Hematopoietic multipotent progenitor cell treated with erythropoietin and hydrocortisone succinate and interleukin-3 and kit ligand, for 17 days (in vitro differentiated cells): ENCODE measurements around the gene PLD6.

Source experiments
- DNase-seq: peaks from one replicate; pipeline ENCODE4 v3.0.0-alpha.2; 2015; ENCODE audit warnings: low spot score

The PLD6 gene

DNA sequence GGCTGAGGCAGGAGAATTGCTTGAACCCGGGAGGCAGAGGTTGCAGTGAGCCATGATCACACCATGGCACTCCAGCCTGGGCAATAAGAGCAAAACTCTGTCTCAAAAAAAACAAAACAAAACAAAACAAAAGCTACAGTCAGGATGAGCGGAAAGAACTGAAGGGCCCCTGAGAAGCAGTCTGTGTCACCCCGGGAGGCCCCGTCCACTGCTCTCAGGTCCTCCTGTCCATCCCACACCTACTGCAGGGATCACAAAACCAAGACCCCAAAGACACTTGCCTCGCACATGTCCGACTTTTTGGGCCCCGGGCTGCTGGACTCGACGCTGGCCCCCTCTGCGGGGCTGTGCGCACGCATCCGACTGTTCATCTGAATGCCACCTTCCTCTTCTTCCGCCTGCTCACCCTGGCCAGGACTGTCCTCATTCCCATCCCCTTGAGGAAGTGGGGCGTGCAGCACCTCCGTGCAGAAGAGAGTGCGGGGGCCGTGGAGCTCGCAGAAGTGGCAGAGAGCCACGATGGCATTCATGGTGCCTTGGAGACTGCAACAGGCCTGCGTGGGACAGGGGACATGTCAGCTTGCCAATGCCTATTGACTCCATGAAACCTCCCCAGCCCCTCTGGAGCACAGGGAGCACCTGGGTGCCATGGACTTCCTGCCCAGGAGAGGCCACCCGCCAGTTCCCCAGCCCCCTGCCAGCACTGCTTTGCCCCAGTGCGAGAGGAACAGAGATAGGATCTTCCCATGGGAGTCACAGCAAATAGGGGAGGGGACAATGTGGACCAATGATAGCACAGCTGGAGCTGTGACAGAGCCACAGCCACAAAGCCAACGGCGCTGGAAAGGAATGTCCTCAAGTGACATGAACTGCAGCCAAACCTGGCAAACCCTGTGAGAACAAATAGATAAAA is 21.7 kb upstream of the PLD6 start:
- DNase-seq: no peak

DNA sequence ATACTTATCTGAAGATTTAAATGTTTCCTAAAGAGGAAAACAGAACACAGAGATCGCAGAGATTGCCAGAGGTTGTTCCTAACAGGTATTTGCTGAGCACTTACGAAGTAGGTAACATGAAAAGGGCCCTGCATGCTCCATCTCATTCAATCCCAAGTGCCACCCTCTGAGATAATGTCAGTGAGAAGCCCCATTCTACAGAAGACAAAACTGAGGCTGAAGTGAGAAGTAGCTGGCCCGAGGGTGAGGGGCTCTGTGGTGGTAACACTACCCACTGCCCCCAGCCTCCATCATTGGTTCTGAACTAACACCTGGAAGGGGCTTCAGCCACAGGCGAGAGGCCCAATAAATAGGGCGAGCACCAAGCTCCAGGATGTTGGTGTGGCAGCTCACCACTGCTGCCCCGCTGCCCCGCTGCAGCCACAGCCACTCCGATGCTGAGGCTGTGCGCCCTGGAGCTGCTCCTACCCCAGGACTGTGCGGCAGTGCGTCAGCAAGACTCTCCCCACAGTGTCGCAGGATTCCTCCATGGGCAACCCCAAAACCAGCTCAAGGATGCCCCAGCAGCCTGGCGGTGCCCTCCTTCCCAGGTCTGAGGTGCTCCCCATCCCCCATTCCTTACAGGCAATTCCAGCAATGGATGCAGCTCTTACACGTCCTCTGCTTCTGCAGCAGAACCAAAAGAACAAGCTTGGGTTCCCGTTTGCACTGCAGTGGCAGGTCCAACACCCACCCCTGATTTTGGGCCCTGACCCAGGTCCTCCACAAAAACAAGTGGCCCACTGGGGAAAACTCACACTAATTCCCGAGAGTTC is 20.5 kb upstream of the PLD6 start:
- DNase-seq: no peak

DNA sequence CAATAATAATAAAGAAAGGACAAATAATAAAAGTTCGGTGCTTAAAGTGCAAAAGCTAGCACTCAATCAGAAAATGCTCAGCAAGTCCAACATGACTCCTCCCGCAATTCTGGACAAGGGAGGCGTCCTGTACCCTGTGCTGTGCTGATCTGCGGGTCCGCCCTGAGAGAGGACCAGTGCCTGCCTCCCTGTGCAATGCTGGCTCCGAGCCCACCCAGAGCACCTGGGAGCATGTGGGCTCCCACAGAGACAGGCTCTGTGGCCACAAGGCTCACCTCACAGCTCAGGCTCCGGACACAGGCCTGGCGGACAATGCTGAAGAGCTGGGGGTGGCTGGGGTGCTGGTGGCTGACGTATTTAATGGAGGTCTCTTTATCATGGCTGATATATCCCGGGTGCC is 19.8 kb upstream of the PLD6 start:
- no peak for DNase-seq

DNA sequence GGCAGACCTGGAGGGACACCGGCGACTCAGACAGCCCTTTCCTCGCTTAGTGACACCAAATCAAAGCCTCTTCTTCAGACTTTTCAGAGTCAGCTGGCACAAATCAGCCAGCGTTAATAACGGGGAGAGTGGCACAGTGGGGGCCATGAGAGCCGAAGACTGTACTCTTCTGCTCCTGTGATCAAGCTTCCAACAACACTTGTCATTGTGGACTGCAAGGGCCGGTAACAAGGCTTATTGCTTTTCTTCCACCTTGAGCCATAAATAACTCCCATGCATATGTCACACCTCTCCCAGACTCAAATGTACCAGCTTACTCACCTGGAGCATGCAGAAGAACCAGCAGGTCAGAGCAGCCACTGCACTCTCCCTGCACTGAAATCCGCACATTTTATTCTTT is 18.0 kb upstream of the PLD6 start:
- no peak for DNase-seq

- no peak for DNase-seq
These were observed 17.6 kb upstream of the PLD6 start for GRCh38 chr17:17223736-17224135.

GRCh38 chr17:17221329-17221728 is 15.2 kb upstream of the PLD6 start:
- no peak for DNase-seq

DNA sequence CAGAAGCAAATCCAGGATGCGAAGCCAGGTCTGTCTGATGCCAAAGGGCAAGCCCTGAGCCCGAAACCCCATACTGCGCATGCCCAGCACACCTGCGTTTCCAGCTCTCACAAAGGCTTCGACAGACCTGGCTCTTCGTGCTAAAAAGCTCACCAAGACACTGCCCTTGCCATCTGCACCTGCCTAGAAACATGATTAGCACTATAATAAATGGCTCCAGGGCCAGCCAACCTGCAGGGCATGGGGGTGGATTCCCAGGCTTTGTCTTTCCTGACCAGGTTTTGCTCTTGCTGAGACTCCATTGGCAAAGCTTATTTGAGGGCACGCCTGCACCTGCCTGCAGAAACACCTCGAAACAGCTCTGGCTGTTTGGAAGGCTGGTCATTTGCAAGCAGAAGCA is 14.4 kb upstream of the PLD6 start:
- no peak for DNase-seq

- no peak for DNase-seq
These were observed 11.9 kb upstream of the PLD6 start for GRCh38 chr17:17217995-17218394.

DNA sequence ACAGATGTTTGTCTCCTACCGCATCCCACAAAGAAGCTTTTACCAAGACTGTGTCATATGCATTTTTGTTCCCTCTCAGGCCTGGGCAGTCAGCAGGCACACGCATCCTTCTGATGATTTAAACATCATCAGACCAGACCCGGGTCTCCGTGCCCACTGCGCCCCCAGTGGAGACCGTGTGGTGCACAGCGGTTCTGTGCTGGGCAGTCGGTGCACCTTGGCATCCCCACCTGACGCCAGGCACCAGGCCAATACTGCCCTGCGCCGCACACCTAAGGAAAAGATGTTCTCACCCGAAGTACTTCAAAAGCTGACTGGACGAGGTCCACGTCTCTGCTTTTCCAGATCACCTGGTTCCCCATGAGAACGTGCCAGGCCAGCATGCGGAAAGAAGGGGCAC is 10.6 kb upstream of the PLD6 start:
- no peak for DNase-seq

DNA sequence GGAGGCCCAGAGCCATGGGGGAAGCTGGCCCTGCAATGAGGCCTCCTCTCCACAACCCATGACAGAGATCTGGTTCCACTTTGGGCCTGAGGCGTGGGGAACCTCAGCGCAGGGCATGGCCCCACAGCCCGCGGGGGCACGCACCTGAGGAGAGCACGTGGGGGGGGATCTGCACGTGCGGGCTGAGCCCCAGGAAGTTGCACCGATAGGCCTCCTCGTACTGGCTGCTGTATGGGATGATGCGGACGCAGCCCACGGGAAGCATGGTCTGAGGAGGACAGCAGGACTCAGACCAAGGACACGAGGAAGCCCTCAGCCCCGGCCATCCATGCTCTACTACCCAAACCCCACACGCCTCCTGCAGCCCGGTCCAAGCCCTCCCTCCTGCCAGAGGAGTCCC is 10.1 kb upstream of the PLD6 start:
- no peak for DNase-seq

DNA sequence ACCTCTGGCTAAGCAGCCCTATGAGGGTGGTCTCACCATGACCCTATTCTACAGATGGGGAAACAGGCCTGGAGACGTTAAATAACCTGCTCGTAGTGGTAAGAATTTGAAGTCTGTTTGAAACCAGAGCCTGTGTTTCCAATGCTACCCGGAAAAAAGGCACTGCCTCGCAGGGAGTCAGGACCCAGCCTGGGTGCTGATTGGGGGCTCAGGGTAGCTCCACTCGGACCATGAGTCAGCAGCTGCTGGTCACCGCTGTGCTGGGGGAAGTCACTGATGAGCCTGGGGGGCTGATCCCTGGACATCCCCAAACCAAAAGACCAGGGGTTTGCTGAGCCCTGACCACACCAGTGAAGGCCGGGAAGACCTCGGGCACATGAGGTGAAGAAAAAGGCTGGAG is 9.4 kb upstream of the PLD6 start:
- DNase-seq: no peak

- no peak for DNase-seq
These were observed 8.7 kb upstream of the PLD6 start for GRCh38 chr17:17214646-17215436.

DNA sequence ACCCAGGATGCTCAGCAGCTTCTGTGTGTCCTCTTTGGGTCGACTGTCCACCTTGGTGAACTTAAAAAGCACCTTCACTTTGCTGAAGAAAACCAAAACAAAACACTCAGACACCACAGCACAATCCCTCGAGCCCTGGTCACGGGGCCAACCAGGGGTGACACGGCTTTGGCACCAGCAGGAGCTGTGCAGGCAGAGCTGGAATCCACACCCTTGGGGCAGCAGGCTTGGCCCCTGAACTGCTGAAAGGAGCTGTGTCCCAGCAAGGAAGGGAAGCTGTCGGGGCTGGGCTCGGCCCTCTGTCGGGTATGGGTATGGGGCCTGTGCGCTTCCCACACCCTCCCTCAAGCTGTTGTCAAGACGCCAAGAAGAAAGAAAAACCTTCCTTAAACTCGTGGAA is 7.6 kb upstream of the PLD6 start:
- no peak for DNase-seq

- DNase-seq: no peak
These were observed 1.9 kb upstream of the PLD6 start for GRCh38 chr17:17207998-17208397.

DNA sequence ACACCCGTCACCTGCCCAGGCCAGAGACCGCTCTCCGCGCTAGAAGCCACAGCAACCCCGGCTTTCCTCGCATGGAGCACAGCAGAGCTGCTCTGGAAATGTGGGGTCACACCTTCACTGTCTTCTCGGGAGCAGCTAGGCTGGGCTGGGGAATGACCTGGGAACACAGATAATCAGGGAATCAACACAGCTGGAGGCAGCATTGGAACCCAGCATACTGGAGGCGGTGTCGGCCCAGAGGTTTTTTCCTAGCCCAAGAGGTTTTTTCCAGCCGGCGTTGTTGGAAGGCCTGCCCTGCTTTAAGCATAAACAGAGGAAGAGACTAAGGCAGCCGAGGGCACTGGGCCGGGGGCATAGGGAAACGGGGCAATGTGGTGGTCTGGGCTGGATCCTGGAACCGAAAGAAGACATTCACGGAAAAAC is 791 bp upstream of the PLD6 start:
- no peak for DNase-seq

GRCh38 chr17:17205368-17206123 is 587 bp downstream of the PLD6 start:
- DNase-seq: peak; percentile 69

DNA sequence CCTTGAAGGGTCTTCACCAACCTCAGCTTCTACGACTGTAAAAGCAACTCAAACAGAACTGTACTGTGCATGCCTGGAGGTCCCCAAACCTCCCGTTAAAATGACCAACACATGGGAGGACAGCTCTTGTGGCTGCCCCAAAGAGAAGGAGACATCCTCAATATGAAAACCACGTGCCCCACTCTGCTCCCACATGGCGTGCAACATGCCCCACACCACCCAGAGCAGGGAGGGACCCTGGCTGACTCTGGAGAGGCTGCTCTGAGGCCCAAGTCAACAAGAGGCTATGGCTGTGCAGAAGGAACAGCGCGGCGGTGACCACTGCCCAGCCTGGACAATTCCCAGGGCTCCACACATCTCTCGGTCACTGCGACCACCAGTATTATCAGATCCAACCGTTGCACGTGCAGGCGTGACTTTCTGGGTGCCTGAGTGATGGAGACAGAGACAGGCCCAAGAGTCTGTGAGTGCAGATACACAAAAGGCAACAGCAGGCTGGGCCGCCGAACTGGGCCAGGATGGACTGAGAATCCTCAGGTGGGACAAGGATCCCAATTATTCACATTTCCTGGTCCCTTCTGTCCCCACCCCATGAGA is 1.4 kb downstream of the PLD6 start:
- no peak for DNase-seq

GRCh38 chr17:17204041-17204591 is 2.0 kb downstream of the PLD6 start:
- peak; percentile 41 for DNase-seq

- no peak for DNase-seq
These were observed 2.9 kb downstream of the PLD6 start for GRCh38 chr17:17203173-17203730.

DNA sequence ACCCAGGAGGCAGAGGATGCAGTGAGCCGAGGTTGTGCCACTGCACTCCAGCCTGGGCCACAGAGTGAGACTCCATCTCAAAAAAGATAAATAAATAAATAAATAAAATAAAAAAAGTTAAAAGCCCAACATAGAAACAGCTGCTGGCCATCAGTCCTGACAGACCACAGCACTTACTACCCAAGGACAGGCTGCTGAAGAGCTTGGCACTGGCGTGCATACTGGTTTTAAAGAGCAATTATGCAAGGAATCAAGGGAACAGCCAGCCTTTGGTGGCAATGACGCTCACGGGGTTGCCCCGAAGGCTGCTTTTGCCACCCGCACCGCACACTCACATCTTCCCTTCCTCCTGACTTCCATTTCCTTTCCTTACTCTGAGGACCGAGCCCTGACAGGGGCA is 4.2 kb downstream of the PLD6 start:
- DNase-seq: no peak

DNA sequence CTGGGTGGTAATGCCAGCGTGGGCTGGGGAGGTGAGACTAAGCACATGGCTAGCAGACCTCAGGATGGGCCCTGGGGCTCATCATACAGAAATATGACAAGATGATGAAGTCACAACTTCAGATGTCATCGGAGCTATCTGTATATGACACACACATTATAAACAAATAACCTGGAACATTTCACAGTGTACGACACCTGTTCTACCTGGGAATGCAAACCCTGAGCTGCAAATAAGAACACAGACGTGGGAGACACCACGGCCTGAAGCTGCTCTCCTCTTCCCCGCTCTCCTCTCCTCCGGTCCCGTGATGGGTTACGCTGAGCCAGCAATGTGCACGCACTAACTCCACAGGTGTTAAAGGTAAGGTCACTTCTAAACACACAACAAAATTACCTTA is 4.9 kb downstream of the PLD6 start:
- DNase-seq: no peak
